Head of caudate nucleus (tissue), 42 donors: ENCODE results near the gene FEV.

ENCODE experiments used
- DNase-seq, 42 donors: peaks; one replicate each; pipeline versions ENCODE4 v3.0.0 to v3.0.0-alpha.2; 2020 to 2021; ENCODE audit warnings: mixed read lengths in 7 of 42
- intact Hi-C: fragments of 100-400 bp; cut with DNase I; formaldehyde crosslinking; loops from one replicate; pipeline ENCODE4 v1.15.0; 2022

FEV gene

DNA sequence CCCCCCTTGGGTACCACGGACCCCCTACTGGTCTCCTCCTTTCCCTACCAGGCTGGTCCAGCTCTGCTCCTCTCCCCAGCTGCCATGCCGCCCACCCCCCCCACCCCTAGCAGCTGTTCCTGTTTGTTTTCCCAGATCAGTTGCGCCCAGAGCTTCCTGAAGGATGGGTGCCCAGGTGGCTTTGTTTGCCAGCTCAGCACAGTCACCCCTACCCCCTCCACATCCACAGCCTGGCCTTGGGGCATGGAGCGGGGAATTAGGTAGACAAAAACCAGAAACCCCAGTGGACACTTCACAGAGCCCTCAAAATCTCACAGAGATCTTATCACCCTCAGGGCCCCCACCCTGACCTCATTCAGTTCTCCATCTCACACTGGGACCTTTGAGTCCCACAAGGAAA, 12.0 kb upstream of the FEV start:
- intact Hi-C loops = loop anchor here (5.0 to 10.0 kb wide), 2 partner anchors 118 to 160 kb away; no protein-coding TSS in a partner anchor
- no peak for DNase-seq

DNA sequence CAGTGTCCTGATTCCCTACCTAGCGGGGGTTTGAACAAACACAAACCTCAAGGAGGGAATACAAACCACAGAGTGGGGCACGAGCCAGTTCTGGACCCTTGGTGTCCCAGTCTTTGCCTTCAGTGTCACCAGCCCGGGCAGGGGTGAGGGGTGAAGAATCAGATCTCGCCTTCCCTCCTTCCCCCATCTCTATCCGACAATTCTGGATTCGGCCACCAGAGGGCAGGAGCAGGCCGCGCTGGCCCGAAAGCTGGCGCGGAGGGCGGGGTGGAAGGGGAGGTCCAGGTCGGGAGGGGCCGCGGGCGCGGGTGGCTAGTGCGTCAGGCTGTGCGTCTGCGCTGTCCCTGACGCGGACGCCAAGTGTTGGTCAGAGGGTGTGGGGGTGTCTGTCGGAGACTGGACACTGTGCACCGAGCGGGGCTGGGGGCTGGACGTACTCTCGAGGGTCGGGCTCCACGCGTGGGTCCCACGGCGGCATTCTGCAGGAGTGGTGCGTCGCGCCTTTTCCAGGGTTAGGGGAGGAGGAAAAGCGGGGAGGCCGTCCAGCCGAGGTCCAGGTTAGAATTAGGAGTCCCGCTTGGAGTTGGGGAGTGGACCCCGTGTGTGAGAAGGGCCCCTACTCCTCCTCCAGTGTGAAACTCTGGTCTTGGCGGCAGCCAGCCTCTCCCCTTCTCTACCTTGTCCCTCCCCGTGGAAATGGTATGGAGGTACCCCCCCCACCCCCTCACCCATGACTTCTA, 11.2 kb upstream of the FEV start:
- intact Hi-C loops = loop anchor here (5.0 to 10.0 kb wide), 2 partner anchors 119 to 161 kb away; no protein-coding TSS in a partner anchor
- peak; percentile 67 to 96 (median 88) for DNase-seq

DNA sequence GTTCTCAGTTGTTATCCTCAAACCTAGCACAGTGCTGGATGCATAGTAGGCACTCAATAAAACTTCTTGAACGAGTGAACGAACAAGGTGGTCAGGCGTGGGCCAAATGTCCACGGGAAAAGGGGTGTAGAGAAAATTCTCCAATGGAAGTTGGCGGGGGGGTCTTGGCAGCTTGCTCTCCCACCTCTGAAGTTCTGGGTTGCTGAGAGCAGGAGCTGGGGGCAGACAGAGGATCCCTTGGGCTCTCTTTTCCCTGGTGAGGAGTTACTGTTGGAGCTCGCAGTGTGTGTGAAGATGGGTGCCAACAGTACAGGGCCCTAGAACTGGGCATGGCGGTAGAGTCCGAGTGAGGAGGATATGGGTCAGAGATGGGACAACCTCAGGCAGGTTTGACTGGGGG, 10.6 kb upstream of the FEV start:
- no peak for DNase-seq
- intact Hi-C loops = loop anchor here (5.0 to 10.0 kb wide), 2 partner anchors 119 to 162 kb away; no protein-coding TSS in a partner anchor

DNA sequence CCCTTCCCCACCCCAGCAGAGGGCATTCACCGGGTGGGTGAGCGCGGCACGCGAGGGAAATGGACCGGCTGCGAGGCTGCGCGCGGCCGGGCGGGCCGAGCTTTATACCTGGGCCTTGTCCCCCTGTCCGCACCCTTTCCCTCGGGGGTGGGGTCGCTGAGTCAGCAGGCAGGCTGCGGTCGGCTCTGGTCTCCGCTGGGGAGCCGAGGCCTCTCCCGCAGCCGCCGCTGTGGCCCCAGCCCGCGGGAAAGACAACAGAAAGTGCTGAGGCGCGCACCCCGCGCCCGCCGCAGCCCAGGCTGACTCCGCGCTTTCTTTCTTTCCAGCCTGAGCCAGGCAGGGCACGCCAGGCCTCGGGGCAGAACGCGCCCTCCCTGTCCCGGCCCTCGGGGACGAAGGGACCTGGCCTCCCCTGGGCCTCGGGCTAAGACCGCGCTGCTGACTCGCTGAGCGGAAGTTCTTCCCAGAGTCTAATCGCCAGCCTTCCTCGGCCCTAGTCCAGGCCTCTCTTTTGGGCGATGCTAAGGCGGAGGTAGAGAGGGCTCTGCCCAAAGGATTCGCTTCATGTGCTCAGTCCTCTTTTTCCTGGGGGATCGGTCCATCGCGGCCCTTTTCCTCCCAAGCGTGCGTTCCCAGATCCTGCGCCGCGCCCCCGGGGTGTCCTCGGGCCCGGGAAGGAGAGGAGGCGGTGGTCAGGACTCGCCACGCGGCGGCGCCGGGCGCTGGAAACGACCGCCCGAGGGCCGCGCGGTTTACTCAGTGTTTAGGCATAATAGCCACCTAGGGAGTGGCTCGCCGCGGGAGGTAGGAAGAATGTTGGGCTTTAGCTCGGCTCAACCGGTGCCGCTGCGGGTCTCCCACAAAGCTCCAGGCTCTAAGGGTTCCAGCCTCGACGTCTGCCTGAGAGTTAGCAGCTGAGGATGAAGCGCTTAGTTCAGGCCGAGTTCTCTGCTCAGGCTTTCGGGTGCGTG, 8.6 kb upstream of the FEV start, which contains the start of gene CRYBA2:
Gene CRYBA2 (minus strand): TSS at position 78 of the 971 bp plus-strand sequence. CDS start 246 bp downstream, outside the sequence.
- peak in 1 of 42 donors; percentile 15 for DNase-seq
- intact Hi-C loops = loop anchor here (10.0 kb wide), 1 partner anchor 121 kb away; no protein-coding TSS in a partner anchor

DNA sequence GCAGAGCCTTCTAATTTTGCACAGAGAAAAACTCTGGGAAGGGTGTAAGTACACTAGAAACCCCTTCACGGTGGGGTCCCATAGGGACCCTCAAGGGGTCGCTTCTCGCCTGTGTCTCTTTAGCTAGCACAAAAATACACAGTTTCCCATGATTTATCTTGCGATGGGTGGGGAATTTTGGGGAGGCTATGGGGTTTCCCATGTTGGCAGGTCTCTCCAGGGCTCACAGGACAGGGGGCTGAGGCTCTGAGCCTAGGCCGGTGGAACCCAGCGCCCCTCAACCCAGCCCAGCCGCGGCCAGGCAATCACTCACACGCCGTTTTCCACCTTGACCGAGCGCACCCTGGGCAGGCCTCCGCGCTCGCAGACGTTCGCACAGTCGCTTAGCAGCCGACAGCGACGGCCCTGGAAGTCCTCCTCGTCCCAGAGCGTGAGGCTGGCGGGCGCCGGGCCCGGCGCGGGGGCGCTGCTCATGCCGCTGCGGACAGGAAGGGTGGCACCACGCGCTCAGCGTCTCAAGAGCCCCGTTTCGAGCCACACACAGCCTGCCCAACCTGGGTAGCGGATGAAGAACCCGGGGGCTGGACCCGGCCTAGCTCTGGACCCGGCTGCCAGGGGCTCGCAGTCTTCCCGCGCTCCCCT, 7.8 kb upstream of the FEV start:
- DNase-seq = peak in 2 of 42 donors; percentile 15 to 22
- intact Hi-C loops = loop anchor here (10.0 kb wide), 1 partner anchor 122 kb away; no protein-coding TSS in a partner anchor

DNA sequence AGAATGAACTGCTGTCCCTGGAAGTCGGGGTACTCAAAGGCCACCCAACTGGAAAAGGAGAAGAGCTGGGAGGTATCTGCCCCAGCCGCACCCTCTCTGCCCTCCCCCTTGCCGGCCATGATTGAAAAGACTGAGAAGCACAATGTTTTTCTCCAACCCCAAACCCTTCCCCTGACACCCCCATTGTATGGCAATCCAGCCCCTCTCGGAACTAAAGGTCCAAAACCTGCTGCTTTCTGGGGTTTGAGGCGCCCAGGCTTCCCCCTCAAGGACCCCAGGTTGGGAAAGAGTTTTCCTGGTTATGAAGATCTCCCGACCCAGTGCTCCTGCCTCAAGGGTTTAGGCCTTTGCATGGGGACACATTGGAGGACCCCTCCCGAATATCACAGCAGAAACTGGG, 7.2 kb upstream of the FEV start:
- DNase-seq = no peak
- intact Hi-C loops = loop anchor here (10.0 kb wide), 1 partner anchor 123 kb away; no protein-coding TSS in a partner anchor

DNA sequence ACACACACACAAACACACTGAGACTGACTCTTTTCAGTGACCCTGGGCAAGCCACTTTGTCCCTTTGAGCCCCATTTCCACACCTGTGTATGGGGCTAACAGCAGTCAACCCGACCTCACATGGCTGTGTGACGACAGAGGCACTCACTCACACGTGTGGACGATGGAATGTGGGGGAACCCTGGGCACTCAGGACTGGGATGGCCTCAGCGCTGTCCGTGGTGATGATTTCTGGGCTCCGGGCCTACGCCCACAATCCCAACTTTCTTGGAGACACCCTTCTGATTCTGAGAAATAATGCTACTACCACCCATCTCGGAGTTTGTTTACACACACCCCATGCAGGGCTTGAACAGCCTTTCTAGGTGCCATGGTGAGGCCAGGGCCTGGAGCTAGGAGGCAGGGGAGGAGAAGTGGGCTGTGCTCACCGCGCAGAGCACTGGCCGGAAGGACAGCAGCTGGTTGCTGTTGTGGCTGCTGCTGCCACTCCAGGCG, 6.7 kb upstream of the FEV start:
- DNase-seq = no peak
- intact Hi-C loops = loop anchor here (10.0 kb wide), 1 partner anchor 123 kb away; no protein-coding TSS in a partner anchor

DNA sequence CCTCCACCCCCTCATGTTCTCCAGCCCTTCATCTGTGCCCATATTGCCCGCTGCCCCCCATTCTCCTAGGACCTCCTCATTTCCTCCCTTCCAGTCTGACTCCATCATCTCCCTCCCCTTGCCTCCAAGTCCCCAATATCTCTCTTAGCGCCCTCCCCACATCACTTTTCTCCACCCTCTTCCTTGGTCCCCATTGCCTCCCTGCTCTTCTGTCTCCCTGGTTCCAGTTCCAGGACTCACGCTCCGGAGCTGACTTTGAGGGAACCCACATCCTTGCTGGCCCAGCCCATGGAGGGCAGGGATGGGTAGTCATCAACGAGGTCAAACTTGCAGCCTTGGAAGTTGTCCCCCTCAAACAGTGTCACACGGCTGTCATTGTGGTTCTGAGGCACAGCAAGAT, 5.6 kb upstream of the FEV start:
- intact Hi-C loops = loop anchor here (10.0 kb wide), 1 partner anchor 124 kb away; no protein-coding TSS in a partner anchor
- DNase-seq = no peak

DNA sequence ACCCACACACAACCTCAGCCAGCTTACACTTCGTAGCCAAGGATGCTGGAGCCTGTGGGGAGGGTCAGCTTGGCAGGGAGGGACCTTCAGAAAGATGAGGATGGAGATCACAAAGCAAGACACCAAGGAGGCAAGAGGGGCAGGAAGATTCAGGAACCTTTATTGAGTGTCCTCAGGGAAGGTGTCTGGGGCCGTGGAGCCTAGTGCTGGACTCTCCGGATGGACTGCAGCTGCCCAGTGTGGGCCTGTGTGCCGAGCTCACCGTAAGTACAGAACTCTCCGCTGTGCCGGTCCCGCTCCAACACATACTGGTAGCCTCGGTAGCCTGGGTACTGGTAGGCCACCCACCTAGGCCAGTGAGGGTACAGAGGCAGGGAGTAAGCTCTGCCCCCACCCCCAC, 5.1 kb upstream of the FEV start:
- intact Hi-C loops = loop anchor here (10.0 kb wide), 1 partner anchor 125 kb away; no protein-coding TSS in a partner anchor
- DNase-seq = no peak

DNA sequence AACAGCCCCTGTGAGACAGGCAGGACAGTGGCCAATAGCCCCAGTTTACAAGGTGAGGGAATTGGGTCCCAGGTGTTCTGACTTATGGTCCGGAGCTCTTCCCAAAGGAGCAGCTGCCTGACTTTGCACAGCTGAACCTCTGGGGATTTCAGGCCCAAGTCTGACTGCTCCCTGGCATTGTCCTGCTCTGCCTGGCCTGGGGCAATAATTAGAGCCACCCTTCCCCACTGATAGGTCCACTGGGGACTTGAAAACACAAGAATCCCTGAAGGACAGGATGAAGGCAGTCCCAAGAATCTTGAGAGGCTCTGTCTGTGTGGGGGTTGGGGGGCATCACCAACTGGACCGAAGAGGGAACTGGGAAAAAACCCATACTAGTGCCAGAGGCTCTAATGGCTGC, 3.7 kb upstream of the FEV start:
- no peak for DNase-seq
- intact Hi-C loops = no loop called here

DNA sequence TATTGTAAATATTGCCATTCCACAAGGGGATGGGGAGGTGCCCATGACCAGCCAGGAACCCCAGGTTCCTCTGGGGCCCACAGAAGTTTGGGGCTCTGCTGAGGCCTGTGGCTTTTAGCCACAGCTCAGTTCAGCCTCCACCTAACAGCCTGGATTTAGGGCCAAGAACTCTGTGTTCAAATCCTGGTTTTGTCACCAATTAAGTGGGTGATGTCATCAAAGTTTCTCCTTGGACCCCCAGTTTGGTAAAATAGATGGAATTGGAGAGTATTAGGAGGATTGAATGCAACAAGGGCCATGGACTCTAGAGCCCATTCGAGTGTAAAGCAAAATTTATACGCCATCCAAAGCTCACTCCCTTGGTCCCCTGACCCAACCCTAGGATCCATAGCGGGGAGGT, 3.2 kb upstream of the FEV start:
- intact Hi-C loops = no loop called here
- no peak for DNase-seq

DNA sequence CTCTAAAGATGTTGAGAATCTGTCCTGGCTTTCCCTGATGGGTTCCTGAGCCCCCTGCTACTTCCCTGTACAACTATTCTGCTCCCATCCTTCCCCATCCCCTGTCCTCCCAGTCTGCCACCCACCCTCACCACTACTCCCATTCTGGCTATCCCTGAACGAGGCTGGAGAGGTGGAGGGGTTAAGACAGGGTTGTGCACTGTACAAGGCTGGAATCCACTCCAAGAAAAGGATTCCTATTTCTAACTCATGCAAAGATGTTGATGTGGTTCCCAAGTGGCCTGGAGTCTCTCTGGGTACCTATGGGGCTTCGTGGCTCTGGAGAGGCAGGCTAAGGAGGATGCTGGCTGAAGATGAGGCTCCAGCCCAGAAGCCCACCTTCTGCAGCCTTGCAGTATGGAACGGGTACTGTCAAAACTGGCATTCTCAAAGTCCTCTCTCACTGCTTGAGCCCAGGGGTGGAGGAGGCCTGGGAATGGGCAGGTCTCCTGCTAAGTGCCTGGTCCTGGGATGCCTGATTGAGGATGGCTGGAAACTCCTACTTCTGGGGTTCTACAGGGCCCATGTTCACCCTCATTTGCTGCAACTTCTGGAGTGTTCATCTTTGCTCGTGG, 1.3 kb upstream of the FEV start:
- intact Hi-C loops = no loop called here
- DNase-seq = no peak

DNA sequence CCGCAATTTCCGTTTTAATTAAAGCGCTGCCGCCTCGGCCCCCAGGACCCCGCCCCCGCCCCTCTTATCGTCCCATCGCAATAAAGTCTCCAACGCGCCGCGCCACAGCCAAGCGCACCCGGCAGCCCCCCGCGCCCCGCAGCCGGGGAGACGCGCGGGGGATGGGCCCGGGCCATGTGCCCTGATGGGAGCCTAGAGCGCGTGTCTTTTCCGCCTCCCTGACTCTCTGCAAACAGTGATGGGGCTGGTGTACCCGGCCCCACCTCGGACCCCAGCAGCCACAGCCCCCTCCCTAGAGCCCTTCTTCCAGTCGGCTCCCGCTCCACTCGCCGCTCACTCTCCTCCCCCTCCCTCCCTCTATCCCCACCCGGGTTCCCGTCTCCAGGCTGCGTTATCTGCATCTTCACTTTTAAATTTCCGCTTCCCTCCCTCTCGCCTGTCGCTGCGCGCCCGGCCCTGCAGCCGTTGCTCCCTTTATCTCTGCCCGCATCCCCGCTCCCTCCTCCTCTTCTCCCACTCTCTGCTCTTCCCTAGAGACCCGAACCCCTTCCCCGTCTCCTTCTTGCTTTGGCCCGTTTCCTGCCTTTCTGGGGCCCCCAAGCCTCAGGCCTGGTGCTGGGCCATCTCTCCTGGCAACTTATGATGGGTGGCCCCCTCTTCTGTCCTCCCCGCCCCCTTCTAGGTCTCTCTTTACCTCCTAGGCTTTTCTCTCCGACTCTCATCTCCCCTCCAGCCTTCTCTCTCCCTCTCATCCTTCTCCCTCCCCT, 524 bp upstream of the FEV start:
- intact Hi-C loops = no loop called here
- peak in 6 of 42 donors; percentile 25 to 47 (median 30) for DNase-seq

DNA sequence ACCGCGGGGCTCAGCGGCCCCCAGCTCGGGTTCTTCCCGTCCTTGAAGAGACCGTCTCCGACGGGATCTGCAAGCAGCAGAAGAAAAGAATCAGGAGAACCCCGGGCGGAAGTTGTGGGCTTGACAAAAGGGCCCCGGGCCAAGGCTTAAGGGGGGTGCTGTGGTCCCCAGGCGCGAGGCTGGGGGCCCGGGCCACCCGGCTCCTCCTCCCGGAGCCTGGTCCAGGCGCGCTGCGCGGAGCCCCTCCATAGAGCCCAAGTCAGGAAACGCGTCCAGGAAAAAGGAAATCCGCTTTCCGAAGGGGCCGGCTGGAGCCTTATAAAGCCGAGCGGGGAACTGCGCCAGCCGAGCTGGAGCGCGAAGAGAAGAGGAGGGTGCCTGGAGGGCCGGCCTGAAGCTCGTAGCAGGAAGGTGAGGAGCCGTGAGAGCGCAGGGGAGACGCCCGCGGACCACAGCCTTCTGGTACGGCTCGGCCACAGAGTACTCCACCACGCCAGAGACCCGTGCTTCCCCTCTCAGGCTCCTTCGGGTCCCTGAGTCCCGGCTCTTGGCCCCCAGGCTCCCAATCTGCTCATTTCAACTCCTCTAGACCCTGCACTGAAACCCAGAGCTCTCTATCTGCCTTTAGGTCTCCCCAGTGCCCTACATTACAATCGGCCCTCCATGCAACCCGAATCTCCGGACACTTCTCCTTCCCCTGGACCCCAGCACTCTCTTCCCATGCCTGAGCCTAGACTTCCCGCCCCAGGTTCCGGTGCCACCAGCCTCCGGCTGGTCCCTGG, 554 bp downstream of the FEV start:
- peak in 1 of 42 donors; percentile 18 for DNase-seq
- intact Hi-C loops = no loop called here

DNA sequence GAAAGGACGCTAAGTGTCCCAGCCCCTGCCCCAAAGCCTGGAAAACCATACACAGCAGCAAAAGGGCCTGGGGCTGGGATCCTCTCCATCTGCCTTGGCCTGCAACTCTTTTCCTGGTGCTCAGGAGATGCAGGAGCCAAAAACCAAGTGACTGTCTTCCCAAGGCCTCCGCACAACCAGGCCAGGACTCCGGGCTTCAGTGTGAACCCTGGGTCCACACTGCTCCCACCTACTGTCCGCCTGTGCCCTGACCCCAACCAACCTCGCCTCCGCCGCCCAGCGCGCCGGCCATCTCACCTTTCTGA, 1.1 kb downstream of the FEV start:
- intact Hi-C loops = no loop called here
- no peak for DNase-seq

DNA sequence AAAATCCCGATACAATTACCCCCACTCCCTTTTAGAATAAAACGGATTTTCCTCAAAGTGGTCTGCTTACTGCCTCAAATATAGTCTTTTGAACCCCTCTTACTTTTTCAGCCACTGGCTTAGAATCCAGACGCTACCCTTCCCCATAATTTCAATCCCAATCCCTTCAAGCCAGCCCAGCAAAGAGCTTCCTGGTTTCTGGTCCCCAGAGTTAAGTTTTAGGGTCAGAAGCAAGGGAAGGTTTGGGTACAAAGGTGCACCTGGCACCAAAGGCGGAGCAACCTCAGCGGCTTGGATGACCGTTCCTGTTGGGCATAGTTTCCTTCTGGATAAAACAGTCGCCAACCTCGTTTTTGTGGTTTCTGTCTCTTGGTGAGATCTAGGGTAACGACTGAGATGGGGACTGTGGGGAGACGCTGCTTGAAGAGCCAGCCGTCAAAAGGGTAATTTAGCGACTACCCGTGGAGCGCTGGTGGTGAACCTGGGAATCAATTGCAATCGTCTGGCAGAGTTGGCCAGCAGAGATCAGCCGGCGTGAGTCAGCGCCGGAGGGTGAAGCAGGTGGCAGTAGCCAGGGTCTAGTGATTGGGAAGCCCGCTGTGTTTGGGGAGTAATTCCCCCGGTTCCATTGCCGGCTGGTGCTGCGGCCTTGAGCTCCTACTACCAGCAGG, 1.6 kb downstream of the FEV start:
- no peak for DNase-seq
- intact Hi-C loops = no loop called here
